Measurements from ENCODE around the gene PMEPA1.

Gene PMEPA1

DNA sequence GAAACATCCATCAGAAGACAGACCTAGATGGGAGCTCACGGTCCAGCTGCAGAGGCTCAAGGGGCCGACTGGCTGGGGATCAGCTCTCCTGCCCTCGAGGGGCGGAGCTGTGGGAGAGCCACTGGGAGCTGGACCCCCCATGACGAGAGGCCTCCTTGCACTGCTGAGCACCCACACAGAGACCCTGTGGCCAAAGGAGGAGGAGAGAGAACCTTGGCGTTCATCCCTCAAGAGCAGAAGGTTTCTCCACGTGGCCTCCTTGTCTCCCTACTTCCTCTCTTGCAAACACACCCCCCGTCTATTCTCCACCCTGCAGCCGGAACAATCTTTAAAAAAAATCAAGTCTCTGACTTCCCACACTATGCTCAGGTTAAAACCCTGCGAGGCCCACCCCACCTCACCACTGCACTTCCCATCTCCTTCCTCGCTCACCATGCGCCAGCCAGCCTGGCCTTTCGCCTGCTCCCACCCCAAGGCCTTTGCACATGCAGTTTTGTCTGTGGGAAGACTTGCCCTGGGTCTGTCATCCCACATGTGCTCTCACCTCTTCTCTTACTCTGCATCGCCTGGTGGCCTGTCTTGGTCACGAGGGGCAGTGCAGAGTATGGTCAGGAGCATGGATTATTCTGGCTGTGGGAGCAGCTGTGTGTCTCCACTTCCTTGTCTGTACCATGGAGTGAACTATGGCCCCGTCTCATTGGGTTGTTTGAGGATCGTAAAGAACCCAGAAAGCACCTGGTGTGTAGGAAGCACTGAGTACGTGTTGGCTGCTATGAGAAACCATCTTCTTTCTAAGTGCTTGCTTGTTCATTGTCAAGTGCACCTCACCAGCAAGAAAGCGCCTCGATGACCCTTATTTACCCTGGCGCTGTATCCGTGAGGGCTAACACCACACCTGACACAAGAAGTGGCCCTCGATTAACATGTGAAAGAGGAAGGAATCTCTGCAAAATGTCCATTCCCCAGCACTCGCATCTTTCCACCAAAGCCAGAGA is 32.9 kb downstream of the PMEPA1 start:
- Histone ChIP-seq H3K27me3 (ENCODE audit: insufficient read depth, low read depth, severe bottlenecking) (no peaks in the 10 kb centered on the region), H3K4me3 (ENCODE audit: low read depth, low read length) (no peak overlapping the region), H3K9me3 (ENCODE audit: severe bottlenecking) (no peaks in the 10 kb centered on the region), H3K36me3 (no peaks in the 10 kb centered on the region), H3K27ac (no peak overlapping the region)
- no peak for TF ChIP-seq CTCF (IDR thresholded peaks at IDR 0.05; ENCODE audit: low read depth, low read length)
- no peak for DNase-seq

GRCh38 chr20:57675773-57676172 is 34.0 kb downstream of the PMEPA1 start:
- TF ChIP-seq CTCF (IDR thresholded peaks at IDR 0.05; ENCODE audit: low read depth, low read length) = no peak
- Histone ChIP-seq H3K27ac (no peak overlapping the region), H3K4me3 (ENCODE audit: low read depth, low read length) (no peak overlapping the region), H3K9me3 (ENCODE audit: severe bottlenecking) (no peaks in the 10 kb centered on the region), H3K36me3 (no peaks in the 10 kb centered on the region), H3K27me3 (ENCODE audit: insufficient read depth, low read depth, severe bottlenecking) (no peaks in the 10 kb centered on the region)
- no peak for DNase-seq

GRCh38 chr20:57672953-57673575 is 36.8 kb downstream of the PMEPA1 start:
- Histone ChIP-seq H3K27me3 (ENCODE audit: insufficient read depth, low read depth, severe bottlenecking) (no peaks in the 10 kb centered on the region), H3K4me3 (ENCODE audit: low read depth, low read length) (no peak overlapping the region), H3K9me3 (ENCODE audit: severe bottlenecking) (no peaks in the 10 kb centered on the region), H3K36me3 (no peaks in the 10 kb centered on the region), H3K27ac (no peak overlapping the region)
- TF ChIP-seq CTCF (IDR thresholded peaks at IDR 0.05; ENCODE audit: low read depth, low read length) = no peak
- no peak for DNase-seq

- Histone ChIP-seq H3K4me3 (ENCODE audit: low read depth, low read length) (no peak overlapping the region), H3K27ac (no peak overlapping the region), H3K9me3 (ENCODE audit: severe bottlenecking) (no peaks in the 10 kb centered on the region), H3K27me3 (ENCODE audit: insufficient read depth, low read depth, severe bottlenecking) (no peaks in the 10 kb centered on the region), H3K36me3 (no peaks in the 10 kb centered on the region)
- TF ChIP-seq CTCF (IDR thresholded peaks at IDR 0.05; ENCODE audit: low read depth, low read length) = no peak
- DNase-seq = no peak
These were observed 37.7 kb downstream of the PMEPA1 start for GRCh38 chr20:57672164-57672563.

DNA sequence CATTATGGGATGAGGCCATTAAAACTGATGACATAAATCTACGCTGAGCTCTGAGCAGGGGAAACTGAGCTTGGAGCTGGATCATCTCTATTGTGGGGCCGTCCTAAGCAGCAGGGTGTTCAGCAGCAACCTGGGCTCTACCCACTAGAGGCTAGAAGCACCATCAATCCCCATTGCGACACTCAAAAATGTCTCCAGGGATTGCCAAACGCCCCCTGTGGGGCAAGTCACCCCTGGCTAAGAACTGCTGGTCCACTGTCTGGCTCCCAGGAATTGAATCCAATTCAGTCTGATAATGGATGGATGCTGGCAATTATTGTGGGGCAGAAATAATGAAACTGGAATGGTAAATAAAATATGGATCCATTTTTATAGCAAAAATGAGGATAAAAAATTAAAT is 38.2 kb downstream of the PMEPA1 start:
- no peak for TF ChIP-seq CTCF (IDR thresholded peaks at IDR 0.05; ENCODE audit: low read depth, low read length)
- Histone ChIP-seq H3K27me3 (ENCODE audit: insufficient read depth, low read depth, severe bottlenecking) (no peaks in the 10 kb centered on the region), H3K27ac (no peak overlapping the region), H3K4me3 (ENCODE audit: low read depth, low read length) (no peak overlapping the region), H3K9me3 (ENCODE audit: severe bottlenecking) (no peaks in the 10 kb centered on the region), H3K36me3 (no peaks in the 10 kb centered on the region)
- no peak for DNase-seq
